DOHH2 (cell line): ENCODE measurements around the gene PCCB.
"Not testable (repeated sequence)": the region's sequence is repeated elsewhere in the genome, so short reads cannot be mapped to it uniquely, and the experiment has no call there.

Experiments used
- H3F3A ChIP-seq: fragments of 200-600 bp; sonication (generic), shearing (Covaris generic); 2 replicates; pipeline ENCODE4 v1.6.0; 2016; ENCODE audit warnings: antibody characterized with exemption, mild to moderate bottlenecking; ENCODE audit not compliant: control insufficient read depth, insufficient read depth
- H3K27ac ChIP-seq: fragments of 200-600 bp; sonication (generic); 2 replicates; pipeline ENCODE4 v1.5.1; 2014; ENCODE audit warnings: low read depth, mild to moderate bottlenecking, low read length, moderate library complexity
- H3K27me3 ChIP-seq: fragments of 200-600 bp; sonication (generic); 2 replicates; pipeline ENCODE4 v1.6.1; 2014; ENCODE audit warnings: mild to moderate bottlenecking, low read length, mixed read lengths; ENCODE audit not compliant: control insufficient read depth
- H3K36me3 ChIP-seq: fragments of 200-600 bp; sonication (generic); 2 replicates; pipeline ENCODE4 v1.6.1; 2014; ENCODE audit warnings: mild to moderate bottlenecking, low read length, moderate library complexity, mixed read lengths; ENCODE audit not compliant: control insufficient read depth
- H3K4me1 ChIP-seq: fragments of 200-600 bp; sonication (generic); 2 replicates; pipeline ENCODE4 v1.6.1; 2014; ENCODE audit warnings: mild to moderate bottlenecking, low read length, mixed read lengths; ENCODE audit not compliant: control insufficient read depth
- H3K4me2 ChIP-seq: fragments of 200-600 bp; sonication (generic); 2 replicates; pipeline ENCODE4 v1.6.0; 2014; ENCODE audit warnings: mild to moderate bottlenecking, low read length, moderate library complexity
- H3K4me3 ChIP-seq: fragments of 200-600 bp; sonication (generic); 2 replicates; pipeline ENCODE4 v1.5.1; 2014; ENCODE audit warnings: mild to moderate bottlenecking, low read length, mixed read lengths
- H3K79me2 ChIP-seq: fragments of 200-600 bp; sonication (generic); 2 replicates; pipeline ENCODE4 v1.6.1; 2014; ENCODE audit warnings: mild to moderate bottlenecking, low read length, mixed read lengths; ENCODE audit not compliant: control insufficient read depth
- H3K9me2 ChIP-seq: fragments of 200-600 bp; sonication (generic); replicated peaks from 2 replicates; pipeline ENCODE4 v1.6.1; 2014; ENCODE audit warnings: mild to moderate bottlenecking, low read length, mixed read lengths; ENCODE audit not compliant: control insufficient read depth
- H3K9me3 ChIP-seq: fragments of 200-600 bp; sonication (generic); 2 replicates; pipeline ENCODE4 v1.6.1; 2014; ENCODE audit warnings: antibody characterized with exemption, low read length, mixed read lengths; ENCODE audit not compliant: control insufficient read depth, insufficient read depth
- H4K20me1 ChIP-seq: fragments of 200-600 bp; sonication (generic); 2 replicates; pipeline ENCODE4 v1.6.0; 2014; ENCODE audit warnings: low read depth, mild to moderate bottlenecking, antibody characterized with exemption, low read length, moderate library complexity; ENCODE audit not compliant: control insufficient read depth, insufficient read depth
- CTCF ChIP-seq: fragments of 200-600 bp; sonication (generic); IDR thresholded peaks from one replicate; pipeline ENCODE4 v1.5.1; 2014; ENCODE audit warnings: antibody characterized with exemption, mild to moderate bottlenecking, low read depth, low read length; ENCODE audit not compliant: poor library complexity, severe bottlenecking
- EZH2phosphoT487 ChIP-seq: fragments of 200-600 bp; sonication (generic); IDR thresholded peaks from 2 replicates; pipeline ENCODE4 v1.6.1; 2017; ENCODE audit warnings: borderline replicate concordance, mild to moderate bottlenecking, antibody characterized with exemption, low read length, moderate library complexity, mixed read lengths

PCCB gene

DNA sequence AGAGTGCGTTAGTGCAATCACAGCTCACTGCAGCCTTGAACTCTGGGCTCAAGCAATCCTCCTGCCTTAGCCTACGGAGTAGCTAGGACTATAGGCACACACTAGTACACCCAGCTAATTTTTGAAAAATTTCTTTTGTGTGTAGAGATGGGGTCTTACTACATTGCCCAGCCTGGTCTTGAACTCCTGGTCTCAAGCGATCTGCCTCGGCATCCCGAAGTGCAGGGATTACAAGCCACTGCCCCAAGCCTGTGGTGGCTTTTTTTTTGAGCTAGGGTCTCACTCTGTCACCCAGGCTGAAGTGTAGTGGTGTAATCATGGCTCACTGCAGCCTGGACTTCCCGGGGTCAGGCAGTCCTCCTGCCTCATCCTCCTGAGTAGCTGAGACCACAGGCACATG lies 17.1 kb downstream of the PCCB start:
- peaks cover 11% of the 10 kb centered on the region for H3K36me3 ChIP-seq

GRCh38 chr3:136270179-136270578 lies 20.0 kb downstream of the PCCB start:
- TF ChIP-seq EZH2phosphoT487 (no peak), CTCF (no peak)
- Histone ChIP-seq H3K27me3 (no peaks in the 10 kb centered on the region), H4K20me1 (no peaks in the 10 kb centered on the region), H3K9me3 (no peaks in the 10 kb centered on the region), H3K4me3 (no peak overlapping the region), H3K27ac (no peak overlapping the region), H3F3A (no peaks in the 10 kb centered on the region), H3K4me1 (peaks cover 13% of the 10 kb centered on the region), H3K4me2 (no peak overlapping the region), H3K79me2 (peaks cover 16% of the 10 kb centered on the region), H3K36me3 (peaks cover 2% of the 10 kb centered on the region; the same call in 1 of the 2 replicates), H3K9me2 (no peaks in the 10 kb centered on the region)

More for the DNA sequence above, 17.1 kb downstream of the PCCB start:
- Histone ChIP-seq H3K4me2 (no peak overlapping the region), H3K27ac (no peak overlapping the region), H3K4me3 (no peak overlapping the region), H3K27me3 (no peaks in the 10 kb centered on the region), H3K4me1 (peaks cover 7% of the 10 kb centered on the region), H3F3A (no peaks in the 10 kb centered on the region), H4K20me1 (no peaks in the 10 kb centered on the region), H3K9me3 (no peaks in the 10 kb centered on the region), H3K9me2 (no peaks in the 10 kb centered on the region), H3K79me2 (peaks cover 6% of the 10 kb centered on the region)
- TF ChIP-seq EZH2phosphoT487 (no peak), CTCF (no peak)

GRCh38 chr3:136271626-136272025 lies 21.5 kb downstream of the PCCB start:
- H3K4me2 ChIP-seq, H3K36me3 ChIP-seq: not testable (repeated sequence)

GRCh38 chr3:136276049-136276755 lies 26.1 kb downstream of the PCCB start:
- H3K9me2 ChIP-seq = no peaks in the 10 kb centered on the region
- H3K9me3 ChIP-seq = peaks cover 21% of the 10 kb centered on the region; the same call in 1 of the 2 replicates
- H3K4me3 ChIP-seq = no peak overlapping the region
- no peaks in the 10 kb centered on the region for H3K27me3 ChIP-seq
- H3F3A ChIP-seq = no peaks in the 10 kb centered on the region; the same call in 1 of the 2 replicates
- peaks cover 20% of the 10 kb centered on the region for H3K4me1 ChIP-seq
- no peak overlapping the region for H3K4me2 ChIP-seq
- peaks cover 43% of the 10 kb centered on the region for H3K36me3 ChIP-seq
- no peak overlapping the region for H3K27ac ChIP-seq
- peaks cover 27% of the 10 kb centered on the region for H3K79me2 ChIP-seq
- no peaks in the 10 kb centered on the region for H4K20me1 ChIP-seq
- TF ChIP-seq CTCF = no peak
- no peak for TF ChIP-seq EZH2phosphoT487

More at GRCh38 chr3:136271626-136272025, 21.5 kb downstream of the PCCB start:
- H3F3A ChIP-seq, H3K9me2 ChIP-seq, H3K27ac ChIP-seq, H3K9me3 ChIP-seq, H3K4me3 ChIP-seq, H3K27me3 ChIP-seq, H4K20me1 ChIP-seq: not testable (repeated sequence)
- H3K79me2 ChIP-seq = peaks cover 19% of the 10 kb centered on the region
- peaks cover 16% of the 10 kb centered on the region for H3K4me1 ChIP-seq
